IMR-90 (cell line): Measurements from ENCODE around the gene GNAZ. TPM values are rescaled to one million over a fixed set of nuclear protein-coding genes. Genes with fewer than 3 reads are reported as not detected.

Source experiments
- ATAC-seq: fragments of 200-7000 bp; cut with Tn5 transposase; 2 replicates; pipeline ENCODE4 v1.9.1; 2020; ENCODE audit warnings: low read depth, mild to moderate bottlenecking, moderate library complexity
- BruUV-seq: library from RNA; stranded (reverse); fragments of 400-500 nt; replicated peaks from 2 replicates; lab custom pipeline; 2021; lab: Mats Ljungman, UMichigan
- CTCF ChIA-PET: fragments of 300-600 bp; formaldehyde crosslinking; extraction: SDS; loops from one replicate; lab custom pipeline; 2021; ENCODE audit warnings: antibody characterized with exemption; lab: Yijun Ruan, JAX
- POLR2A ChIA-PET: fragments of 300-600 bp; sonication (Branson Sonifier 250); formaldehyde crosslinking; loops from one replicate; lab custom pipeline; 2022; ENCODE audit warnings: antibody characterized with exemption; ENCODE audit not compliant: unreplicated experiment; lab: Charles Lee
- DNase-seq: peaks from one replicate; pipeline ENCODE4 v3.0.0; 2013
- H2AFZ ChIP-seq: replicated peaks from 2 replicates; pipeline ENCODE3; 2013; ENCODE audit warnings: low read length, mild to moderate bottlenecking; ENCODE audit not compliant: poor library complexity
- H2AK5ac ChIP-seq: 2 replicates; pipeline ENCODE4 v1.6.1; 2013; ENCODE audit warnings: low read depth, low read length, inconsistent platforms
- H2AK9ac ChIP-seq: replicated peaks from 2 replicates; pipeline ENCODE3; 2013; ENCODE audit warnings: mild to moderate bottlenecking, low read depth, low read length, moderate library complexity; ENCODE audit not compliant: poor library complexity
- H2BK120ac ChIP-seq: 2 replicates; pipeline ENCODE4 v1.6.1; 2013; ENCODE audit warnings: low read depth, low read length, inconsistent platforms
- H2BK15ac ChIP-seq: 3 replicates; pipeline ENCODE4 v1.6.1; 2013; ENCODE audit warnings: low read depth, low read length, inconsistent platforms
- H2BK20ac ChIP-seq: 2 replicates; pipeline ENCODE4 v1.6.1; 2013; ENCODE audit warnings: low read depth, mild to moderate bottlenecking, inconsistent platforms, low read length, moderate library complexity
- H2BK5ac ChIP-seq: 2 replicates; pipeline ENCODE4 v1.6.1; 2013; ENCODE audit warnings: mild to moderate bottlenecking, low read depth, low read length, inconsistent platforms; ENCODE audit not compliant: poor library complexity, severe bottlenecking
- H3K14ac ChIP-seq: replicated peaks from 2 replicates; pipeline ENCODE4 v1.6.1; 2013; ENCODE audit warnings: low read depth, low read length, inconsistent platforms
- H3K18ac ChIP-seq: 2 replicates; pipeline ENCODE4 v1.6.1; 2013; ENCODE audit warnings: low read depth, low read length, control low read depth
- H3K23ac ChIP-seq: 2 replicates; pipeline ENCODE4 v1.6.1; 2013; ENCODE audit warnings: low read depth, low read length, inconsistent platforms
- H3K27ac ChIP-seq: 2 replicates; pipeline ENCODE4 v1.5.1; 2013; ENCODE audit warnings: mild to moderate bottlenecking, control low read depth, low read length; ENCODE audit not compliant: insufficient read depth
- H3K27me3 ChIP-seq: 2 replicates; pipeline ENCODE4 v1.6.1; 2013; ENCODE audit warnings: low read length; ENCODE audit not compliant: control insufficient read depth, insufficient read depth
- H3K36me3 ChIP-seq: 2 replicates; pipeline ENCODE4 v1.6.1; 2013; ENCODE audit warnings: low read length, mixed read lengths; ENCODE audit not compliant: control insufficient read depth, insufficient read depth
- H3K4ac ChIP-seq: 2 replicates; pipeline ENCODE4 v1.6.1; 2013; ENCODE audit warnings: low read depth, low read length, inconsistent platforms
- H3K4me1 ChIP-seq: 2 replicates; pipeline ENCODE4 v1.6.1; 2013; ENCODE audit warnings: low read length, mixed read lengths; ENCODE audit not compliant: control insufficient read depth, insufficient read depth
- H3K4me2 ChIP-seq: 2 replicates; pipeline ENCODE4 v1.6.1; 2013; ENCODE audit warnings: low read depth, mild to moderate bottlenecking, control low read depth, low read length, moderate library complexity
- H3K4me3 ChIP-seq: 2 replicates; pipeline ENCODE4 v1.5.1; 2013; ENCODE audit warnings: low read depth, mild to moderate bottlenecking, control low read depth, low read length, moderate library complexity; ENCODE audit not compliant: insufficient read depth
- H3K56ac ChIP-seq: 2 replicates; pipeline ENCODE4 v1.6.1; 2013; ENCODE audit warnings: low read length, inconsistent platforms; ENCODE audit not compliant: insufficient read depth; ENCODE audit errors: extremely low read depth
- H3K79me1 ChIP-seq, 2 experiments: 2 replicates each; pipeline ENCODE4 v1.6.1; 2013; ENCODE audit warnings: low read length in 2 of 2, inconsistent platforms in 1 of 2, low read depth in 1 of 2
- H3K9ac ChIP-seq: 2 replicates; pipeline ENCODE4 v1.6.1; 2013; ENCODE audit warnings: low read depth, low read length, control low read depth
- H3K9me1 ChIP-seq: 2 replicates; pipeline ENCODE4 v1.6.1; 2013; ENCODE audit warnings: low read length, inconsistent platforms; ENCODE audit not compliant: insufficient read depth
- H3K9me3 ChIP-seq: 2 replicates; pipeline ENCODE4 v1.6.1; 2013; ENCODE audit warnings: low read length; ENCODE audit not compliant: control insufficient read depth, insufficient read depth
- H4K20me1 ChIP-seq: 2 replicates; pipeline ENCODE4 v1.6.1; 2013; ENCODE audit warnings: low read length, inconsistent platforms; ENCODE audit not compliant: insufficient read depth
- H4K5ac ChIP-seq: 2 replicates; pipeline ENCODE4 v1.6.1; 2013; ENCODE audit warnings: mild to moderate bottlenecking, low read depth, low read length, control low read depth
- H4K8ac ChIP-seq, 2 experiments: 2 replicates each; pipeline ENCODE4 v1.6.1; 2013; ENCODE audit warnings: low read depth in 2 of 2, low read length in 2 of 2, control low read depth in 1 of 2, inconsistent platforms in 1 of 2
- H4K91ac ChIP-seq: 2 replicates; pipeline ENCODE4 v1.6.1; 2013; ENCODE audit warnings: low read depth, low read length, inconsistent platforms; ENCODE audit not compliant: insufficient read depth
- FOS ChIP-seq: fragments of 150-350 bp; IDR thresholded peaks from 2 replicates; pipeline ENCODE4 v1.6.1; 2016; ENCODE audit warnings: low read depth, low read length
- MAZ ChIP-seq: IDR thresholded peaks from 2 replicates; pipeline ENCODE4 v1.6.1; 2012; ENCODE audit warnings: low read depth, mild to moderate bottlenecking, low read length, improper control_type of control experiment, moderate library complexity, borderline replicate concordance
- NFE2L2 ChIP-seq: fragments of 150-350 bp; IDR thresholded peaks from 2 replicates; pipeline ENCODE4 v1.6.1; 2016; ENCODE audit warnings: low read depth, mild to moderate bottlenecking, low read length
- POLR2A ChIP-seq: IDR thresholded peaks from 2 replicates; pipeline ENCODE4 v1.6.1; 2012; ENCODE audit warnings: mild to moderate bottlenecking, low read depth, low read length
- WGBS, 2 experiments: methylation state at CpG; one replicate each; pipeline versions ENCODE4 v1.1.5 to v1.1.7; 2013; ENCODE audit warnings: missing lambda C conversion rate in 2 of 2; ENCODE audit not compliant: insufficient read length in 1 of 2; ENCODE audit errors: extremely low coverage in 2 of 2; 5-methylcytosine and 5-hydroxymethylcytosine counted together
- dilution Hi-C: fragments of 300-500 bp; cut with HindIII; formaldehyde crosslinking; loops from one replicate; pipeline ENCODE4 v1.14.3; 2018; ENCODE audit warnings: low sequenced_read_pairs; ENCODE audit not compliant: unreplicated experiment
- in situ Hi-C: fragments of 300-500 bp; cut with MboI; formaldehyde crosslinking; loops from 3 replicates; pipeline ENCODE4 v1.14.3; 2019; ENCODE audit warnings: low sequenced_read_pairs, inconsistent platforms, mixed read lengths
- intact Hi-C: fragments of 100-400 bp; cut with micrococcal nuclease; formaldehyde crosslinking; loops from 2 replicates; pipeline ENCODE4 v1.10.0; 2022
- polyA plus RNA-seq, 3 experiments: library from polyadenylated mRNA; depleted of rRNA; stranded (reverse); fragments of >200 nt; gene quantifications; 2 replicates each; pipeline ENCODE4 v1.2.3, GENCODE V29; 2012; ENCODE audit warnings: low replicate concordance in 1 of 3
- total RNA-seq: library from RNA; depleted of rRNA; stranded (reverse); fragments of >200 nt; gene quantifications from 2 replicates; pipeline ENCODE4 v1.2.3, GENCODE V29; 2012

The GNAZ gene
- total and polyA plus RNA-seq, 2 of the 4 experiments (the other 2 are of a cell fraction) = 1.5 to 2.5 TPM

DNA sequence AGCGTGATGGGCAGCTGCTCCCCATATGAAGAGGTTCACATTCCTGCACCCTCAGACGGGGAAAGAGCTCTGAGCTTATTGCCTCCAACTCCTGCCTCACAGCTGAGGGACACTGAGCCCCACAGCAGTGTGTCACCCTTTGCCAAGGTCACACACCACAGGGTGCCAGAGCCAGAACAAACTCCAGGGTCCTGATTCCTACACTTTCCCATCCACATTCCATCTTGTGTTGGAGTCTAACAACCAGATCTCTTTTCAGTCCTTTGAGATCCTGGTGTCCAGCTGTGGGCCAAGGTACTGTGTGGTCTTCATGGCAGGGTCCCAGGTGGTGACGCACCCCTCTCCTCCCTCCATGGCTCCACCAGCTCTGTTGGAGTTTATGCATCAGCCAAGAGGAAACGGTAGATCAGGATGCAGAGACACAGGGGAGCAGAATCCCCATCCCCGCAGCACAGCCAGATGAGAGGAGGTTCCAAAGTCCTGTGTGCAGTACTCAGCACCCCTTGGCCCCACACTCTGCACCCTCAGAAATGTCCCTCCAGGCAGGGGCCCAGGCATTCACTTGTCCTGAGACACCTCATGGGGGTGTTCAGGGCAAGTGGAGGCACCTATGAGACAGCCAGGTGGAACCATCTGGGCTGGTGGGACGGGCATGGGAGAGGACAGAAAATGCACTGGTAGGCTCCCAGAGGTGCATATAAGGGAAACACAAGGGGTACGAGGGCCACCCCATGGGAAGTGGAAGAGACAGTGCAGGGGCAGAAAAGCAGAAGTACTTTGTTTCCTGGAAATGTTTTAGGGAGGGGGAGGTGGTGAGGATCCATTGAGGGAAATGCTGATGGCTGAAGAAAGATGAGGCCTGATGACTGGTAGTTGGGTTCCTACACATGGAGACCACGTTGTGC lies 32.6 kb upstream of the GNAZ start:
- Histone ChIP-seq H3K56ac (no peak overlapping the region), H3K4me1 (no peaks in the 10 kb centered on the region), H3K18ac (no peak overlapping the region), H3K79me1 (no peaks in the 10 kb centered on the region), H3K4me2 (no peak overlapping the region), H4K20me1 (no peaks in the 10 kb centered on the region), H2BK15ac (no peak overlapping the region), H2BK20ac (no peak overlapping the region), H2AK5ac (no peak overlapping the region), H4K5ac (no peak overlapping the region), H3K9me1 (no peaks in the 10 kb centered on the region), H4K8ac (no peak overlapping the region), H3K4me3 (no peak overlapping the region), H2AFZ (no peak overlapping the region), H3K27me3 (peaks cover 4% of the 10 kb centered on the region; the same call in 1 of the 2 replicates), H3K4ac (no peak overlapping the region), H3K9ac (no peak overlapping the region), H2AK9ac (no peak overlapping the region), H3K27ac (no peak overlapping the region), H2BK120ac (no peak overlapping the region), H3K23ac (no peak overlapping the region), H3K9me3 (no peaks in the 10 kb centered on the region), H2BK5ac (no peak overlapping the region), H3K14ac (no peak overlapping the region), H3K36me3 (no peaks in the 10 kb centered on the region), H4K91ac (no peak overlapping the region)
- no peak for DNase-seq
- BruUV-seq = no TSS peak
- dilution Hi-C loops (no loop called here), in situ Hi-C loops (no loop called here), intact Hi-C loops (no loop called here)
- ChIA-PET POLR2A (no interaction called here), CTCF (no interaction called here)
- no peak for ATAC-seq
- no peak for TF ChIP-seq POLR2A
- TF ChIP-seq NFE2L2 = no peak
- no peak for TF ChIP-seq MAZ
- no peak for TF ChIP-seq FOS
- WGBS, 2 experiments = 16% methylated on average over 3 of the region's 8 CpGs; no CpG with 5 or more reads in 1 of the 2 experiments
